HCT116 (cell line): Measurements from ENCODE around the gene TLE3.

Experiments used
- CTCF ChIP-seq, 3 experiments: fragments of 200-600 bp in 1 of 3; sonication (generic) in 1 of 3; IDR thresholded peaks in 2 of 3; conservative IDR thresholded peaks in 1 of 3; 2 replicates each; pipeline ENCODE4 v1.5.1; 2012 to 2017; ENCODE audit warnings: low read depth in 2 of 3, low read length in 2 of 3, antibody characterized with exemption in 1 of 3, borderline replicate concordance in 1 of 3, control low read depth in 1 of 3, mild to moderate bottlenecking in 1 of 3, mixed read lengths in 1 of 3, mixed run types in 1 of 3, moderate library complexity in 1 of 3; ENCODE audit not compliant: insufficient read depth in 1 of 3
- EZH2 ChIP-seq: fragments of 200-600 bp; sonication (generic); IDR thresholded peaks from 2 replicates; pipeline ENCODE4 v1.6.1; 2017; ENCODE audit warnings: antibody characterized with exemption, mixed run types

GRCh38 chr15:70050441-70050840 lies 47.3 kb downstream of the TLE3 start:
- TF ChIP-seq EZH2 (no peak), CTCF (IDR thresholded peaks at IDR 0.05 in 2 of 3, conservative IDR thresholded peaks at IDR 0.05 in 1 of 3; ENCODE audit: borderline replicate concordance in 1 of 3, insufficient read depth in 1 of 3, low read depth in 2 of 3, low read length in 2 of 3) (no peak)
